ENCODE results near the gene ANKRD55. TPM values are rescaled to one million over a fixed set of nuclear protein-coding genes. Genes with fewer than 3 reads are reported as not detected.

The ANKRD55 gene
- total and polyA plus RNA-seq, 9 of the 15 experiments (the other 6 are each of a cell fraction or from before 2014, with no cell fraction given), result 3.4 to 10.6 (median 6.5) TPM

DNA sequence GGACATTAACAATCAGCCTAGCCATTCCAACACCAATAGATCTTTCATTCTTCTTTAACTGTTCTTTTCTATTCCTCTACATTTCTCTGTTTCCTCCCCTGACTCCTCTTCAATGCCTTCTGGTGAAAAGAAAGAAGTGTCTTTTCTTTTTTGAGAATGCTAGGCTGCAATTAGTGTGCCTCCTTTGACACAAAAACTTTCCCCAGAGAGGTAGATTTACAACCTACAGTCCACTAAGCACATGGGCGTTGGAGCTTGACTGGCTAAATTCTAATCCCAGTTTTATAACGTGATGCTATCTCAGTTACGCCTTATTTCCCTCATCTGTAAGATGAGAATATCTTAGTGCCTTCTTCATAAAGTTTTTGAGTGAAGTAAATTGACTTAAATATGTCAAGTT lies 16.9 kb upstream of the ANKRD55 start:
- FAIRE-seq, result no peak
- no peak for ATAC-seq

More for the DNA sequence above, 16.9 kb upstream of the ANKRD55 start:
- Histone ChIP-seq H3K9me3 (replicated peaks; ENCODE audit: control insufficient read depth, insufficient read depth, low read depth, low read length) (peaks cover 3% of the 10 kb centered on the region; the same call in 1 of the 2 replicates), H2AFZ (ENCODE audit: low read depth, low read length) (no peak overlapping the region), H3K9ac (ENCODE audit: insufficient read depth in 1 of 2, low read depth in 2 of 2, low read length in 2 of 2) (no peak overlapping the region), H3K4me1 (replicated peaks in 1 of 2; ENCODE audit: control insufficient read depth in 2 of 2, insufficient read depth in 2 of 2, low read length in 2 of 2) (peaks cover 0 to 34% of the 10 kb centered on the region in 2 experiments; a peak in 4 of 5 replicates), H3K4me2 (ENCODE audit: insufficient read depth, low read length) (no peak overlapping the region), H3K79me2 (ENCODE audit: control insufficient read depth, insufficient read depth, low read length) (no peaks in the 10 kb centered on the region), H4K20me1 (replicated peaks; ENCODE audit: control insufficient read depth, insufficient read depth, low read length) (no peaks in the 10 kb centered on the region), H3K27ac (ENCODE audit: extremely low read depth, low read depth, low read length) (no peak overlapping the region), H3K9me1 (ENCODE audit: control insufficient read depth, insufficient read depth, low read length) (no peaks in the 10 kb centered on the region), H3K4me3 (no peak overlapping the region), H3K36me3 (ENCODE audit: control insufficient read depth, insufficient read depth, low read length) (no peaks in the 10 kb centered on the region), H3K27me3 (ENCODE audit: control insufficient read depth in 2 of 2, insufficient read depth in 2 of 2, low read length in 2 of 2) (no peaks in the 10 kb centered on the region)
- DNase-seq (ENCODE audit: extremely low read depth in 1 of 4, low spot score in 3 of 4), result no peak
- 77% methylated on average over 3 of the region's 3 CpGs for WGBS (ENCODE audit: insufficient coverage, low coverage, missing lambda C conversion rate)
- in situ Hi-C loops (cut with MboI) (no loop called here), intact Hi-C loops (cut with micrococcal nuclease) (no loop called here)
- BruUV-seq (replicated peaks), result no TSS peak
- CTCF ChIA-PET (ENCODE audit: low intra/inter-chr PET ratio), result no interaction called here
- TF ChIP-seq ZBTB1 (CRISPR knock-in tag; IDR thresholded peaks at IDR 0.05; ENCODE audit: borderline replicate concordance, low read depth), result no peak
- no peak for TF ChIP-seq MTA1 (IDR thresholded peaks at IDR 0.05; ENCODE audit: borderline replicate concordance)
- TF ChIP-seq, protein P1, sequence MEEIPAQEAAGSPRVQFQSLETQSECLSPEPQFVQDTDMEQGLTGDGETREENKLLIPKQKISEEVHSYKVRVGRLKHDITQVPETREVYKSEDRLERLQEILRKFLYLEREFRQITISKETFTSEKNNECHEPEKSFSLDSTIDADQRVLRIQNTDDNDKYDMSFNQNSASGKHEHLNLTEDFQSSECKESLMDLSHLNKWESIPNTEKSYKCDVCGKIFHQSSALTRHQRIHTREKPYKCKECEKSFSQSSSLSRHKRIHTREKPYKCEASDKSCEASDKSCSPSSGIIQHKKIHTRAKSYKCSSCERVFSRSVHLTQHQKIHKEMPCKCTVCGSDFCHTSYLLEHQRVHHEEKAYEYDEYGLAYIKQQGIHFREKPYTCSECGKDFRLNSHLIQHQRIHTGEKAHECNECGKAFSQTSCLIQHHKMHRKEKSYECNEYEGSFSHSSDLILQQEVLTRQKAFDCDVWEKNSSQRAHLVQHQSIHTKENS (CRISPR knock-in tag; IDR thresholded peaks at IDR 0.05), result no peak
- no peak for TF ChIP-seq YY1 (IDR thresholded peaks at IDR 0.05; ENCODE audit: borderline replicate concordance in 1 of 3, control insufficient read depth in 1 of 3, extremely low read depth in 1 of 3, insufficient read depth in 3 of 3, insufficient read length in 1 of 3, insufficient replicate concordance in 2 of 3, low read depth in 1 of 3, low read length in 2 of 3)
- no peak for TF ChIP-seq ZNF707 (CRISPR knock-in tag; conservative IDR thresholded peaks at IDR 0.05)
- TF ChIP-seq PHB (CRISPR knock-in tag; IDR thresholded peaks at IDR 0.05), result no peak
- TF ChIP-seq HNRNPL (IDR thresholded peaks at IDR 0.05; ENCODE audit: low read depth, low read length), result no peak
- TF ChIP-seq NUFIP1 (IDR thresholded peaks at IDR 0.05; ENCODE audit: partially characterized antibody), result no peak
- TF ChIP-seq ZBTB17 (CRISPR knock-in tag; IDR thresholded peaks at IDR 0.05), result no peak
- TF ChIP-seq MCM5 (IDR thresholded peaks at IDR 0.05; ENCODE audit: low read depth), result no peak
- TF ChIP-seq FOXK2 (conservative IDR thresholded peaks at IDR 0.05 in 1 of 2, IDR thresholded peaks at IDR 0.05 in 1 of 2; ENCODE audit: low read depth in 2 of 2), result no peak
- TF ChIP-seq NR1H2 (CRISPR knock-in tag; IDR thresholded peaks at IDR 0.05), result no peak
- no peak for TF ChIP-seq KAT8 (IDR thresholded peaks at IDR 0.05; ENCODE audit: low read depth)
- POLR2A ChIA-PET, result no interaction called here

All from K562 (cell line).